Spinal cord (tissue), 10 donors: ENCODE results near the gene ALG8. TPM values are rescaled to one million over a fixed set of nuclear protein-coding genes. Genes with fewer than 3 reads are reported as not detected.
A peak's percentile ranks its signal among the peaks of the same experiment; 100 is the strongest.
"Not testable (repeated sequence)": the region's sequence is repeated elsewhere in the genome, so short reads cannot be mapped to it uniquely, and the experiment has no call there.

ENCODE experiments used
- DNase-seq, 6 donors: peaks; one replicate each; pipeline versions ENCODE4 v3.0.0 to v3.0.0-alpha.2; 2013 to 2015; ENCODE audit warnings: low spot score in 6 of 6, low read depth in 4 of 6
- H3K27ac ChIP-seq: one replicate; pipeline ENCODE4 v1.5.1; 2013; ENCODE audit warnings: low read depth, low read length, control low read depth
- H3K27me3 ChIP-seq: one replicate; pipeline ENCODE4 v1.6.1; 2013; ENCODE audit warnings: low read length; ENCODE audit not compliant: control insufficient read depth, insufficient read depth
- H3K36me3 ChIP-seq: one replicate; pipeline ENCODE4 v1.6.1; 2013; ENCODE audit warnings: low read length; ENCODE audit not compliant: control insufficient read depth, insufficient read depth
- H3K4me1 ChIP-seq: one replicate; pipeline ENCODE4 v1.6.1; 2013; ENCODE audit warnings: low read length; ENCODE audit not compliant: control insufficient read depth, insufficient read depth
- H3K4me3 ChIP-seq: one replicate; pipeline ENCODE4 v1.5.1; 2013; ENCODE audit warnings: low read depth, low read length, control low read depth
- H3K9me3 ChIP-seq: one replicate; pipeline ENCODE4 v1.6.1; 2013; ENCODE audit warnings: low read length; ENCODE audit not compliant: control insufficient read depth, insufficient read depth
- WGBS: methylation state at CpG from one replicate; pipeline ENCODE4 v1.1.5; 2013; ENCODE audit warnings: missing lambda C conversion rate; ENCODE audit not compliant: insufficient coverage; 5-methylcytosine and 5-hydroxymethylcytosine counted together
- polyA plus RNA-seq, 2 donors: library from polyadenylated mRNA; unstranded; fragments of 120-200 nt; gene quantifications; one replicate each; pipeline ENCODE4 v1.2.1, GENCODE V29; 2013; ENCODE audit not compliant: insufficient read length in 2 of 2
- total RNA-seq, 2 donors: library from RNA; depleted of rRNA in 1 of 2; stranded (reverse); fragments of 120-200 nt in 1 of 2; fragments of >200 nt in 1 of 2; gene quantifications; one replicate each; pipeline versions ENCODE4 v1.2.3 to v1.2.4, GENCODE V29; 2013 to 2014
- donor health status: healthy.

ALG8 gene
- total and polyA plus RNA-seq, 4 donors, result 38.0 to 55.7 (median 45.6) TPM

DNA sequence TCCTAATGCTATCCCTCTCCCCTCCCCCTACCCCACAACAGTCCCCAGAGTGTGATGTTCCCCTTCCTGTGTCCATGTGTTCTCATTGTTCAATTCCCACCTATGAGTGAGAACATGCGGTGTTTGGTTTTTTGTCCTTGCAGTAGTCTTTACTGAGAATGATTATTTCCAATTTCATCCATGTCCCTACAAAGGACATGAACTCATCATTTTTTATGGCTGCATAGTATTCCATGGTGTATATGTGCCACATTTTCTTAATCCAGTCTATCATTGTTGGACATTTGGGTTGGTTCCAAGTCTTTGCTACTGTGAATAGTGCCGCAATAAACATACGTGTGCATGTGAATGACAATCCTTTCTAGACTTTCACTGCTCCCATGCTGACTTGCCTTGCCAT, 36.4 kb upstream of the ALG8 start:
- H3K9me3 ChIP-seq, H3K4me1 ChIP-seq, DNase-seq, H3K27me3 ChIP-seq, H3K27ac ChIP-seq, H3K4me3 ChIP-seq: not testable (repeated sequence)
- peaks cover 35% of the 10 kb centered on the region for H3K36me3 ChIP-seq
- WGBS, result 100% methylated on average over 1 of the region's 3 CpGs

DNA sequence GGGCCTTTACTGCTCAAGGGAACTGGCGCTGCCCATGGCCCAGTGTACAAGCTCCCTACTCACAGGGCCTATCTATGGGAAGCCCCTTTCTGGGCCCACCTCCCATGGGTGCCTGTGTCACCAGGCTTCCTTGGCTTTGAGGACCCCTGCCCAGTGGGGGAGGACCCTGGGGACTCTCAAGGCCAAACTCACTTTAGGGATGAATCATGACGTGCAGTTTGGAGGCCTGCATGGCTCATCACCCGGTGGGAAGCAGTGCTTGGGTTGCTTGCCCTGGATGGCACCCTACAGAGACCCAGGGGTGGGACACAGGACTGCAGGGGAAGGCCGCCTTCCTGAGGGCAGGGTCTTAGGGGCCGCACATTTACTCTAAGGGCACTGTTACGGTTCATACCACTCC, 32.5 kb upstream of the ALG8 start:
- no peaks in the 10 kb centered on the region for H3K27me3 ChIP-seq
- no peak overlapping the region for H3K4me3 ChIP-seq
- no peak for DNase-seq
- no peak overlapping the region for H3K27ac ChIP-seq
- H3K36me3 ChIP-seq, result peaks cover 36% of the 10 kb centered on the region
- 93% methylated on average over 3 of the region's 6 CpGs for WGBS
- no peaks in the 10 kb centered on the region for H3K9me3 ChIP-seq
- peaks cover 13% of the 10 kb centered on the region for H3K4me1 ChIP-seq

DNA sequence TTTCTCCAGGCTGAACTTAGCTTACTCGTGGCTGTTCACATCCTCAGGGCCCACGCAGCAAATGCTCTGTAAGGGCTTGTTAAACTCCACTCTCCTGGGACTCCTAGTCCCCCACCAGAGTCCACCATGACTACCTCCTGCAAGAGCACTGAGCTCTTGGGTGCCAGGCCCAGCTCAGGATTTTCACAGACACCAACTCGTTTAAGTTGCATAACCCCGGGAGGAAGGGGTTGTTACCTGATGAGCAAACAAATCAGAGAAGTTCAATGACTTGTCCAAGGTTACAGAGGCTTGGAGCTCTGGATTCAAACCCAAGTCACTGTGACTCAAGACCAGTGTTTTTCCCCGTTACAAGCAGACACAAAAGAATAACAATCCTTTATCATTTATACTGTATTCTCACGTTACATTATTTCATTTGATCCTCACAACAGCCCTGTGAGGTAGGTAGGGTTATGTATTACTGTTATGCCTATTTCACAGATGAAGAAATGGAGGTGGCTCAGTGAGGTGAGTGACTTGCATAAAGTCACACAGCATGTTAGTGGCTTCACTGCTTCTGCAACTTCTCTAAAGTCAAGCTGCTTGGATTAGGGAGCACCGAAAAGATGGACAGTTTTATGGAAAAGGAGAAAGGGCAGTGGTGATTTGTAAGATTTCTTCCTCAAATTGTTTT, 31.6 kb upstream of the ALG8 start:
- WGBS, result 93% methylated on average over 4 of the region's 7 CpGs
- Histone ChIP-seq H3K27ac (no peak overlapping the region), H3K4me1 (peaks cover 13% of the 10 kb centered on the region), H3K36me3 (peaks cover 33% of the 10 kb centered on the region), H3K4me3 (no peak overlapping the region), H3K9me3 (no peaks in the 10 kb centered on the region), H3K27me3 (no peaks in the 10 kb centered on the region)
- no peak for DNase-seq

DNA sequence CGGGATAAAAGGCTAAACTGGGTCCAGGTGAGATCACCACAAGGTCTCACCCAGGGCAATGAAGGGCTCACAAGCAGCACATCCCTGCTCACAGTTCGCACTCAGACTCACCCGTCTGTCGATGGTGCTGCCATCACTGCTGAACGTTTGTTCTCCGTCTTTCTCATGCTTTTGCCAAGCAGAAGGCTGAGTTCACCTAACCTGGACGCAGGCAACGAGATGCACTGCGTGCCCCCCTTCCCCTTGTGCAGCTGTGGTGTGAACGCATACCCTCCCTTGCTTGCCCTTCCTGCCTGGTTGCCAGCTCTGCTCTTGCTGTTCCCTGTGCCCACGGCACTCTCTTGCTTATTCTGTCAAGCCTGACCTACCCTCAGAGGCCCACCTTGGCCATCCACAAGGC, 31.0 kb upstream of the ALG8 start:
- H3K4me1 ChIP-seq, result peaks cover 13% of the 10 kb centered on the region
- H3K36me3 ChIP-seq, result peaks cover 33% of the 10 kb centered on the region
- no peaks in the 10 kb centered on the region for H3K9me3 ChIP-seq
- H3K27me3 ChIP-seq, result no peaks in the 10 kb centered on the region
- no peak for DNase-seq
- no peak overlapping the region for H3K27ac ChIP-seq
- WGBS, result 96% methylated on average over 11 of the region's 11 CpGs
- H3K4me3 ChIP-seq, result no peak overlapping the region

DNA sequence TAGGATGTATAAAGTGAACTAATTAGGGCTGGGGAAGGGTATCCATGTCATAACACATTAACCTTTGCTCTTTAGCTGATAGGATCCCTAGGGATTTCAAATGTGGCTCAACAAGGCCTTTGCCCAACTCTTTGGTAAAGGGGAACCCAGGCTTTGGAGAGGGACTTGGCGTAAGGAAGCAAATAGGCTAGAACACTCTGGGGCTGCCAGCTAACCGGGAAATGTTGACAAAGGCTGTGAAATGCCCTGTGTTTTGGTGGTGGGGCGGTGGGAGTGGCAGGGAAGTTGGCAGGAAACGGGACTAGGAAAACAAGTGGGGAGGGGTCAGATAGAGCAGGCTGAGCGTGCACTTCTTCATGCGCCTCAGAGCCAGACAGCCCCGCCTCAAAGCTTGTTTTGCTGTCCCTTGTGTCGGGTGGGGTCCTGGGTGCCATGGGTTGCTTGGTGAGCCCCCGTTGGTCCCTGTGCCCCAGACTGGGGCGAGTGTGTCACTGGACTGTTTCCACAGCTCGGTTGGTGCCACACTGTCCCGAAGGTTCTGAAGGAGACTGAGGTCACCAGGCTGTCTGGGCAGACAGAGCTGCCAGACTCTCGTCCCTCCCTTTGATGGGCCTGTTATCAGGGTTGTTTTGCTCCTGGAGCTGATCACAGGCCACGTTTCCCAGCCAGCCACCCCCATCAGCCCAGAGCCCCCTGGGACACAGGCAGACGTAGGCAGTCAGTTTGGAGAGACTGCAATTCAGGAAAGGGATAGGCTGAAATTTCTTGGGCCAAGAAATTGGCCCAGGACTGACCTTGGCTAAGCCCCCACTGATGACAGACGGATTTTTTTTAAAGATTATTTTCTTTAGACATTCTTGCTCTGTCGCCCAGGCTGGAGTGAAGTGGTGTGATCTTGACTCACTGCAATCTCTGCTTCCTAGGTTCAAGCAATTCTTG, 29.4 kb upstream of the ALG8 start:
- WGBS, result 72% methylated on average over 13 of the region's 17 CpGs
- H3K4me1 ChIP-seq, result peaks cover 13% of the 10 kb centered on the region
- peak overlapping the region; percentile 89 for H3K27ac ChIP-seq

DNA sequence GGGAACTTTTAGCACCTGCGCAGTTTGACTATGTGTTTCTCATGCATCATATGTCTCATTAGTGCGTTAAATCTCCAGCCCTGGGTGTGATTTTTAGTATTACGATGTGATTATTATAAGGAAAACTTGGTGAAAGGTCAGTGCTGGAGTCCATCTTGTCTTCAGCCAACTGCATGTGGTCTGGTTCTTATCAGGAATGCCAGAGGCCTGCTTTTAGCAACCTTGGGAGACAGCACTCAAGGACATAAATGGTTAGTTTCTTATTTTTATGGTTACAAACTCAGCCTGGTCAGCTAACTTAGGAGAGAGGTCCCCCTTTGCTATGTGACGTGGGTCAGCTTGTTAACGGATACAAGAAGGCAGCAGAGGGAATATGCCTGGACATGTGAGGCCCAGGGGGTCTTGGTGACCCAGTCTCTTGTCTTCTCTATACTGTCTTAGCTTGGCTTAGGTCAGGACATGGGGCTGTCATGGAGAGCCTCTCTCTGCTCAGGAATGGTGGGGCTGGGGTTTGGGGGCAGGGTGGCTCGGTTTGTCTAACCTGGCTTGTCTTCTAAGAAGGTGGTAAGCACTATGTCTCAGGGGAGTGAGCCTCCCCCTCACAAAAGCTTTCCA, 27.5 kb upstream of the ALG8 start:
- no peak for DNase-seq
- Histone ChIP-seq H3K4me3 (no peak overlapping the region), H3K27ac (no peak overlapping the region), H3K4me1 (peaks cover 13% of the 10 kb centered on the region), H3K36me3 (peaks cover 15% of the 10 kb centered on the region), H3K27me3 (no peaks in the 10 kb centered on the region), H3K9me3 (no peaks in the 10 kb centered on the region)
- WGBS, result 97% methylated on average over 5 of the region's 6 CpGs

More for the DNA sequence above, 29.4 kb upstream of the ALG8 start:
- Histone ChIP-seq H3K4me3 (no peak overlapping the region), H3K36me3 (peaks cover 27% of the 10 kb centered on the region), H3K27me3 (no peaks in the 10 kb centered on the region), H3K9me3 (no peaks in the 10 kb centered on the region)
- peak in 3 of 6 donors; percentile 7 to 69 (median 22) for DNase-seq

DNA sequence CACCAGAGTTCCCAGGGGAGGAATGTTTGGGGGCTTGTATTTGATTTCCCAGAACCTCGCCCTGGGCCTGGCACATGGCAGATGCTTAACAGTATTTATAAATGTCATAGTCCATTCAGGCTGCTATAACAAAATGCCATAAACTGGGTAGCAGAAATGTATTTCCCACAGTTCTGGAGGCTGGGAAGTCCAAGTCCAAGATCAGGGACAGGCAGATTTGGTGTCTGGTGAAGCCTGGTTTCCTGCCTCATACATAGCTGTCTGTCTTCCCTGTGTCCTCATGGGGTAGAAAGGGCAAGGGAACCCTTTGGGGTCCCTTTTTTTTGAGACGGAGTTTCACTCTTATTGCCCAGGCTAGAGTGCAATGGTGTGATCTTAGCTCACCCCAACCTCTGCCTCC, 25.0 kb upstream of the ALG8 start:
- no peak overlapping the region for H3K4me3 ChIP-seq
- no peaks in the 10 kb centered on the region for H3K9me3 ChIP-seq
- peaks cover 9% of the 10 kb centered on the region for H3K4me1 ChIP-seq
- H3K27ac ChIP-seq, result no peak overlapping the region
- WGBS, result 100% methylated on average over 1 of the region's 2 CpGs
- no peak for DNase-seq
- no peaks in the 10 kb centered on the region for H3K36me3 ChIP-seq
- no peaks in the 10 kb centered on the region for H3K27me3 ChIP-seq

DNA sequence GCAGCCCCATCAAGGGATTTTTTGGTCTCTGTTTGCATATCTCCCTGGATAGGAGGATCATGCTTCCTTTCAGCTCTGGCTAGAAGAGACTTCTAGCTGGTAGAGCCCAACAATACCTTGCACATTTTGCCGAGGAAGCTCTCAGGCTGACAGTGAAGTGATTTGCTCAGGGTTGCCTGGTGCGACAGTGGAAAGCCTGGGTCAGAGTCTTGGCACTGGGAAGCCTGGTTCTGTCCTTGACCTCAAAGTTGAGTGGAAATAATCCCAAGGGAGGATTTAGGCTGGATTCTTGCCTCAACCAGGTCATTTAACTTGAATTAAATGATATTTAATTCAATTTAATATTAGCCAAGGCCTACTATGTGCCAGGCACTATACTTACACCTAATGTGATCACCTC, 24.4 kb upstream of the ALG8 start:
- no peak overlapping the region for H3K27ac ChIP-seq
- H3K4me1 ChIP-seq, result peaks cover 12% of the 10 kb centered on the region
- no peak overlapping the region for H3K4me3 ChIP-seq
- no peaks in the 10 kb centered on the region for H3K36me3 ChIP-seq
- no peaks in the 10 kb centered on the region for H3K27me3 ChIP-seq
- WGBS, result 76% methylated on average over 2 of the region's 2 CpGs
- DNase-seq, result no peak
- no peaks in the 10 kb centered on the region for H3K9me3 ChIP-seq

DNA sequence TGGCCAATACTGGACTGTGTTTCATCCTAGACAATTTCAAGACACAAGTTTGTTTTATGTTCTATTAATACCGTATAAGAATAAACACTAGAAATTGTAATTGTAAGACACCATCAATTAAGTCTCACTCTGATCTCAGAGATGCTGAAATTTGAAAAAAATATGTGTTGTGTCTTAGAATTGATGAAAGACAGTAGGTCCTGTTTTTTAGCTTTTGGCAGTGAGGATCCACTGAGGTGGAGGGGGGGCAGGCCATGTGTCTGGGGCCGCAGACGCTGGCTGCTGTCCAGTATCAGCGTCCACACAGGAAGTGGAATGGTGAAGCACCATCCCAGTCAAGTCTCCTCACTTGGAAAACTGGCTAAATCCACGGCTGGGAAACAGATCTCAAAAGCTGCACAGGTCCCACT, 22.5 kb upstream of the ALG8 start:
- Histone ChIP-seq H3K4me3 (no peak overlapping the region), H3K27ac (no peak overlapping the region), H3K36me3 (no peaks in the 10 kb centered on the region), H3K27me3 (no peaks in the 10 kb centered on the region), H3K4me1 (peaks cover 11% of the 10 kb centered on the region), H3K9me3 (no peaks in the 10 kb centered on the region)
- peak in 1 of 6 donors; percentile 33 for DNase-seq
- WGBS, result 67% methylated on average over 4 of the region's 5 CpGs
